ENCODE results near the gene VSIG2.

GRCh38 chr11:124748481-124749343, 3.3 kb downstream of the VSIG2 start:
- TF ChIP-seq EP300 (IDR thresholded peaks at IDR 0.05) = no peak
- no peak for TF ChIP-seq POLR2A (IDR thresholded peaks at IDR 0.05)
